ENCODE data around the gene ACSM2B. TPM values are rescaled to one million over a fixed set of nuclear protein-coding genes. Genes with fewer than 3 reads are reported as not detected.
"Not testable (repeated sequence)": the region's sequence is repeated elsewhere in the genome, so short reads cannot be mapped to it uniquely, and the experiment has no call there.

Gene ACSM2B
- total and polyA plus RNA-seq, 2 of the 4 experiments (the other 2 are of a cell fraction), result not detected

- H2BK20ac ChIP-seq (ENCODE audit: low read depth, low read length); CTCF ChIA-PET; in situ Hi-C loops (cut with MboI; ENCODE audit: low sequenced_read_pairs); H3K9ac ChIP-seq (ENCODE audit: low read depth, low read length); H3K56ac ChIP-seq (ENCODE audit: extremely low read depth, insufficient read depth, low read length); H3K79me1 ChIP-seq (ENCODE audit: low read depth in 1 of 2, low read length in 2 of 2); intact Hi-C loops (cut with micrococcal nuclease); POLR2A ChIA-PET (ENCODE audit: unreplicated experiment); H3K4me2 ChIP-seq (ENCODE audit: low read depth, low read length); H3K4me3 ChIP-seq (ENCODE audit: insufficient read depth, low read depth, low read length); H2BK120ac ChIP-seq (ENCODE audit: low read depth, low read length); H3K9me1 ChIP-seq (ENCODE audit: insufficient read depth, low read length); ATAC-seq (ENCODE audit: low read depth); H4K5ac ChIP-seq (ENCODE audit: low read depth, low read length); H3K23ac ChIP-seq (ENCODE audit: low read depth, low read length); H2AK5ac ChIP-seq (ENCODE audit: low read depth, low read length); H4K20me1 ChIP-seq (ENCODE audit: insufficient read depth, low read length); H3K9me3 ChIP-seq (ENCODE audit: control insufficient read depth, insufficient read depth, low read length); H3K27ac ChIP-seq (ENCODE audit: insufficient read depth, low read length); H2BK5ac ChIP-seq (ENCODE audit: low read depth, low read length, poor library complexity, severe bottlenecking); H3K27me3 ChIP-seq (ENCODE audit: control insufficient read depth, insufficient read depth, low read length); dilution Hi-C loops (cut with HindIII; ENCODE audit: low sequenced_read_pairs, unreplicated experiment); H3K4me1 ChIP-seq (ENCODE audit: control insufficient read depth, insufficient read depth, low read length); H2BK15ac ChIP-seq (ENCODE audit: low read depth, low read length); H4K8ac ChIP-seq (ENCODE audit: low read depth in 2 of 2, low read length in 2 of 2); DNase-seq; H3K18ac ChIP-seq (ENCODE audit: low read depth, low read length); BruUV-seq (replicated peaks); H2AFZ ChIP-seq (replicated peaks; ENCODE audit: low read length, poor library complexity); H2AK9ac ChIP-seq (replicated peaks; ENCODE audit: low read depth, low read length, poor library complexity); H3K4ac ChIP-seq (ENCODE audit: low read depth, low read length); H3K36me3 ChIP-seq (ENCODE audit: control insufficient read depth, insufficient read depth, low read length); H3K14ac ChIP-seq (replicated peaks; ENCODE audit: low read depth, low read length); H4K91ac ChIP-seq (ENCODE audit: insufficient read depth, low read depth, low read length): not testable (repeated sequence)
- WGBS, 2 experiments (ENCODE audit: extremely low coverage in 2 of 2, insufficient read length in 1 of 2), result 0% methylated on average over 1 of the region's 11 CpGs; no CpG with 5 or more reads in 1 of the 2 experiments
These were observed 26.0 kb upstream of the ACSM2B start for GRCh38 chr16:20602205-20602604.

GRCh38 chr16:20599475-20599874, 23.3 kb upstream of the ACSM2B start:
- ATAC-seq (ENCODE audit: low read depth); H3K79me1 ChIP-seq (ENCODE audit: low read depth in 1 of 2, low read length in 2 of 2); DNase-seq; intact Hi-C loops (cut with micrococcal nuclease); H2BK5ac ChIP-seq (ENCODE audit: low read depth, low read length, poor library complexity, severe bottlenecking); H3K27me3 ChIP-seq (ENCODE audit: control insufficient read depth, insufficient read depth, low read length); H4K20me1 ChIP-seq (ENCODE audit: insufficient read depth, low read length); H3K23ac ChIP-seq (ENCODE audit: low read depth, low read length); H3K4me3 ChIP-seq (ENCODE audit: insufficient read depth, low read depth, low read length); H2AK5ac ChIP-seq (ENCODE audit: low read depth, low read length); CTCF ChIA-PET; H3K4me2 ChIP-seq (ENCODE audit: low read depth, low read length); H4K91ac ChIP-seq (ENCODE audit: insufficient read depth, low read depth, low read length); H2AFZ ChIP-seq (replicated peaks; ENCODE audit: low read length, poor library complexity); dilution Hi-C loops (cut with HindIII; ENCODE audit: low sequenced_read_pairs, unreplicated experiment); H2BK20ac ChIP-seq (ENCODE audit: low read depth, low read length); H3K4ac ChIP-seq (ENCODE audit: low read depth, low read length); BruUV-seq (replicated peaks); H4K8ac ChIP-seq (ENCODE audit: low read depth in 2 of 2, low read length in 2 of 2); H4K5ac ChIP-seq (ENCODE audit: low read depth, low read length); H3K9ac ChIP-seq (ENCODE audit: low read depth, low read length); H2BK15ac ChIP-seq (ENCODE audit: low read depth, low read length); POLR2A ChIA-PET (ENCODE audit: unreplicated experiment); H3K36me3 ChIP-seq (ENCODE audit: control insufficient read depth, insufficient read depth, low read length); H3K4me1 ChIP-seq (ENCODE audit: control insufficient read depth, insufficient read depth, low read length); H3K9me1 ChIP-seq (ENCODE audit: insufficient read depth, low read length); H3K18ac ChIP-seq (ENCODE audit: low read depth, low read length); in situ Hi-C loops (cut with MboI; ENCODE audit: low sequenced_read_pairs); H3K56ac ChIP-seq (ENCODE audit: extremely low read depth, insufficient read depth, low read length); H2BK120ac ChIP-seq (ENCODE audit: low read depth, low read length); H3K9me3 ChIP-seq (ENCODE audit: control insufficient read depth, insufficient read depth, low read length); H3K14ac ChIP-seq (replicated peaks; ENCODE audit: low read depth, low read length); H2AK9ac ChIP-seq (replicated peaks; ENCODE audit: low read depth, low read length, poor library complexity); H3K27ac ChIP-seq (ENCODE audit: insufficient read depth, low read length): not testable (repeated sequence)
- WGBS, 2 experiments (ENCODE audit: extremely low coverage in 2 of 2, insufficient read length in 1 of 2), result 46% methylated on average over 3 of the region's 5 CpGs; no CpG with 5 or more reads in 1 of the 2 experiments
